Hepatocyte (in vitro differentiated cells): Measurements from ENCODE around the gene SGTA. TPM values are rescaled to one million over a fixed set of nuclear protein-coding genes. Genes with fewer than 3 reads are reported as not detected.
"Not testable (repeated sequence)": the region's sequence is repeated elsewhere in the genome, so short reads cannot be mapped to it uniquely, and the experiment has no call there.

Experiments
- DNase-seq: peaks from one replicate; pipeline ENCODE4 v3.0.0-alpha.2; 2016; ENCODE audit warnings: low spot score
- H2AFZ ChIP-seq: fragments of 200-600 bp; sonication (generic); 2 replicates; pipeline ENCODE4 v1.6.0; 2016; ENCODE audit warnings: antibody characterized with exemption, mild to moderate bottlenecking
- H3K27ac ChIP-seq: fragments of 200-600 bp; sonication (generic); 2 replicates; pipeline ENCODE4 v1.5.1; 2016; ENCODE audit warnings: mild to moderate bottlenecking
- H3K27me3 ChIP-seq: fragments of 200-600 bp; sonication (generic); 2 replicates; pipeline ENCODE4 v1.6.1; 2016
- H3K36me3 ChIP-seq: fragments of 200-600 bp; sonication (generic); replicated peaks from 2 replicates; pipeline ENCODE4 v1.5.1; 2016; ENCODE audit warnings: low read depth; ENCODE audit not compliant: insufficient read depth
- H3K4me1 ChIP-seq: fragments of 200-600 bp; sonication (generic); 2 replicates; pipeline ENCODE4 v1.5.1; 2016; ENCODE audit warnings: mild to moderate bottlenecking, moderate library complexity; ENCODE audit not compliant: insufficient read depth
- H3K4me2 ChIP-seq: fragments of 200-600 bp; sonication (generic); 2 replicates; pipeline ENCODE4 v1.6.0; 2016
- H3K4me3 ChIP-seq: fragments of 200-600 bp; sonication (generic); 2 replicates; pipeline ENCODE4 v1.5.1; 2016; ENCODE audit warnings: mild to moderate bottlenecking
- H3K79me2 ChIP-seq: fragments of 200-600 bp; sonication (generic); 2 replicates; pipeline ENCODE4 v1.6.0; 2017; ENCODE audit warnings: mild to moderate bottlenecking
- H3K9me2 ChIP-seq: fragments of 200-600 bp; sonication (generic); replicated peaks from 2 replicates; pipeline ENCODE4 v1.6.0; 2017; ENCODE audit warnings: mild to moderate bottlenecking; ENCODE audit not compliant: insufficient read depth
- H3K9me3 ChIP-seq: fragments of 200-600 bp; sonication (generic); 2 replicates; pipeline ENCODE4 v1.5.1; 2016; ENCODE audit warnings: low read depth, mild to moderate bottlenecking
- H4K20me1 ChIP-seq: fragments of 200-600 bp; sonication (generic); 2 replicates; pipeline ENCODE4 v1.6.0; 2016; ENCODE audit warnings: mild to moderate bottlenecking; ENCODE audit not compliant: insufficient read depth, poor library complexity, severe bottlenecking
- EZH2 ChIP-seq: fragments of 200-600 bp; sonication (generic); IDR thresholded peaks from 2 replicates; pipeline ENCODE4 v1.6.1; 2016; ENCODE audit warnings: antibody characterized with exemption, mild to moderate bottlenecking, borderline replicate concordance
- EZH2phosphoT487 ChIP-seq: fragments of 200-600 bp; sonication (generic); IDR thresholded peaks from one replicate; pipeline ENCODE4 v1.6.1; 2018; ENCODE audit warnings: antibody characterized with exemption, mild to moderate bottlenecking, low read depth, moderate library complexity; ENCODE audit not compliant: unreplicated experiment, severe bottlenecking
- WGBS: methylation state at CpG from one replicate; pipeline ENCODE4 v1.1.6; 2016; ENCODE audit warnings: low lambda C conversion rate; ENCODE audit errors: missing lambda C conversion rate; 5-methylcytosine and 5-hydroxymethylcytosine counted together
- polyA plus RNA-seq: library from polyadenylated mRNA; unstranded; fragments of >200 nt; fragmentation: Nextera tagmentation; extraction: Ambion mirVana; gene quantifications from 2 replicates; pipeline ENCODE4 v1.2.1, GENCODE V29; 2016
- total RNA-seq: library from RNA; depleted of rRNA; stranded (reverse); fragments of >200 nt; gene quantifications from 2 replicates; pipeline ENCODE4 v1.2.3, GENCODE V29; 2014
- TF ChIP-seq, protein P1 (sequence below): fragments of 200-600 bp; sonication (generic); IDR thresholded peaks from 2 replicates; pipeline ENCODE4 v1.5.1; 2016; ENCODE audit warnings: antibody characterized with exemption, mild to moderate bottlenecking; ENCODE audit not compliant: poor library complexity

SGTA gene
- total and polyA plus RNA-seq, 2 experiments from 2014 or later = 37.4 to 62.8 TPM

DNA sequence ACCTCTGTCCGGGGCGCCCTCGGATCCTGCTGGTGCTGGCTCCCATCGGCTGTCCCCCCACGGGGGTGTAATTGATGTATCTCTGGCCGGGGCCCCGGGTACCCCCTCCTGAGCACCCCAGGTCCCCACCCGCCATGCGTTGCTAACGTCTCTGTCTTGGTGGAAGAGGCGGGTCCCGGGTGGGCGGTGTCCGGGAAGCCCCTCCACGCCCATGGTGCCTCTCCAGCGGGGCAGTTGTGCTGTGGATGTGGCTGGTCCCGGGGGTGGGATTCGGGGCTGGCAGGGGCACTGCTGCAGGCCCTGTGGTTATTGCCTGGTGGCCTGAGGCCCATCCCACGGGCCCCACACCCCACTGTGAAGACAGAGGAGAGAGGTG, 66.8 kb downstream of the SGTA start:
- Histone ChIP-seq H3K27me3 (peaks cover 12% of the 10 kb centered on the region), H3K4me3 (no peak overlapping the region), H3K9me3 (no peaks in the 10 kb centered on the region), H3K36me3 (no peaks in the 10 kb centered on the region), H3K4me1 (peaks cover 5% of the 10 kb centered on the region), H3K4me2 (no peak overlapping the region), H2AFZ (no peak overlapping the region), H3K27ac (no peak overlapping the region), H4K20me1 (no peaks in the 10 kb centered on the region), H3K79me2 (no peaks in the 10 kb centered on the region), H3K9me2 (no peaks in the 10 kb centered on the region)
- TF ChIP-seq EZH2 (no peak), EZH2phosphoT487 (no peak)
- TF ChIP-seq, protein P1, sequence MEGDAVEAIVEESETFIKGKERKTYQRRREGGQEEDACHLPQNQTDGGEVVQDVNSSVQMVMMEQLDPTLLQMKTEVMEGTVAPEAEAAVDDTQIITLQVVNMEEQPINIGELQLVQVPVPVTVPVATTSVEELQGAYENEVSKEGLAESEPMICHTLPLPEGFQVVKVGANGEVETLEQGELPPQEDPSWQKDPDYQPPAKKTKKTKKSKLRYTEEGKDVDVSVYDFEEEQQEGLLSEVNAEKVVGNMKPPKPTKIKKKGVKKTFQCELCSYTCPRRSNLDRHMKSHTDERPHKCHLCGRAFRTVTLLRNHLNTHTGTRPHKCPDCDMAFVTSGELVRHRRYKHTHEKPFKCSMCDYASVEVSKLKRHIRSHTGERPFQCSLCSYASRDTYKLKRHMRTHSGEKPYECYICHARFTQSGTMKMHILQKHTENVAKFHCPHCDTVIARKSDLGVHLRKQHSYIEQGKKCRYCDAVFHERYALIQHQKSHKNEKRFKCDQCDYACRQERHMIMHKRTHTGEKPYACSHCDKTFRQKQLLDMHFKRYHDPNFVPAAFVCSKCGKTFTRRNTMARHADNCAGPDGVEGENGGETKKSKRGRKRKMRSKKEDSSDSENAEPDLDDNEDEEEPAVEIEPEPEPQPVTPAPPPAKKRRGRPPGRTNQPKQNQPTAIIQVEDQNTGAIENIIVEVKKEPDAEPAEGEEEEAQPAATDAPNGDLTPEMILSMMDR = no peak
- DNase-seq = no peak
- WGBS = 95% methylated on average over 7 of the region's 19 CpGs

GRCh38 chr19:2715470-2716274, 67.4 kb downstream of the SGTA start:
- WGBS = 92% methylated on average over 12 of the region's 12 CpGs

DNA sequence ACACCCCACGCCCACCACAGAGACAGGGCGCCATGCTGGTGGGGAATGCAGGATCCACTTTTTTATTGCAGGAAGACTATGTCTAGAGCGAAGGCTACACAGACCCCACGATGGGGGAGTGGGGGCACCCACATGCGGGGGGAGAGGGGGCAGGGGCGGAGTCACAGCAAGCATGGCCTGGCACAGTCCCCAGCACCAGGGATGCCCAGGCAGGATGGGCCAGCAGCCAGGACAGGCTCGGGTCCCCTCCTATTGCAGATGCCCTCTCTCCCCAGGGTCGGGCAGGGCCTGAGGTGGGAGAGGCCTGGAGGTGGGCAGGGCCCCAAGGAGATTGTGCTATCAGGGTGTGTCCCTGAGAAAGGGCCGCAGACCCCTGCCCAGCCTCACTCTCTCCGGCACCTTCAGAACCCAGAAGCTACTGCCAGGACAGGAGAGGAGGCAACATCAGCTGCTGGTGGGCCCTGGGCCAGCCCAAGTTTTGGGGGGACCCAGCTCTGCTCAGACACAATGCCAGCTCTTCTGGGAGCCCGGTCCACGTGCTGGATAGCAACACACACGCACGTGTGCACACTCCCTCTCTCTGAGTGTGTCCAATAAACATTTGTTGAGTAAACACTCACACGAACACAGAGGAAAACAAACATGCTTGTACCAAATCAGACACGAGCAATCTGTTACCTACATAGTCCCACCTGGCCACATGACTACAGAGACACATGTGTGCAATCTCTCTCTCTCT, 68.4 kb downstream of the SGTA start:
- no peak overlapping the region for H2AFZ ChIP-seq
- no peaks in the 10 kb centered on the region for H3K79me2 ChIP-seq
- no peak for DNase-seq
- no peak overlapping the region for H3K27ac ChIP-seq
- H3K4me3 ChIP-seq = no peak overlapping the region
- TF ChIP-seq EZH2phosphoT487 (no peak), EZH2 (no peak)
- TF ChIP-seq, protein P1 = no peak
- 85% methylated on average over 13 of the region's 16 CpGs for WGBS
- no peaks in the 10 kb centered on the region for H4K20me1 ChIP-seq
- no peaks in the 10 kb centered on the region for H3K36me3 ChIP-seq
- H3K9me2 ChIP-seq = no peaks in the 10 kb centered on the region
- H3K4me1 ChIP-seq = no peaks in the 10 kb centered on the region
- H3K4me2 ChIP-seq = no peak overlapping the region
- no peaks in the 10 kb centered on the region for H3K9me3 ChIP-seq
- peaks cover 3% of the 10 kb centered on the region for H3K27me3 ChIP-seq

More at GRCh38 chr19:2715470-2716274, 67.4 kb downstream of the SGTA start:
- no peak for DNase-seq
- TF ChIP-seq, protein P1 = no peak
- TF ChIP-seq EZH2 = no peak
- TF ChIP-seq EZH2phosphoT487 = no peak
- H3K4me3 ChIP-seq = no peak overlapping the region
- H3K4me2 ChIP-seq = no peak overlapping the region
- H3K36me3 ChIP-seq = no peaks in the 10 kb centered on the region
- no peaks in the 10 kb centered on the region for H3K9me3 ChIP-seq
- H3K9me2 ChIP-seq = no peaks in the 10 kb centered on the region
- H3K79me2 ChIP-seq = no peaks in the 10 kb centered on the region
- peaks cover 11% of the 10 kb centered on the region for H3K27me3 ChIP-seq
- H2AFZ ChIP-seq = no peak overlapping the region
- no peaks in the 10 kb centered on the region for H4K20me1 ChIP-seq
- peaks cover 4% of the 10 kb centered on the region for H3K4me1 ChIP-seq
- no peak overlapping the region for H3K27ac ChIP-seq

- H3K4me3 ChIP-seq, H3K4me2 ChIP-seq, DNase-seq, H3K9me2 ChIP-seq, H3K79me2 ChIP-seq, H3K9me3 ChIP-seq, H2AFZ ChIP-seq, H3K27me3 ChIP-seq, H3K27ac ChIP-seq, H3K36me3 ChIP-seq, H4K20me1 ChIP-seq, H3K4me1 ChIP-seq: not testable (repeated sequence)
- no CpG with 5 or more reads among the region's 1 CpG for WGBS
Measured at GRCh38 chr19:2714102-2714501, 69.0 kb downstream of the SGTA start.

DNA sequence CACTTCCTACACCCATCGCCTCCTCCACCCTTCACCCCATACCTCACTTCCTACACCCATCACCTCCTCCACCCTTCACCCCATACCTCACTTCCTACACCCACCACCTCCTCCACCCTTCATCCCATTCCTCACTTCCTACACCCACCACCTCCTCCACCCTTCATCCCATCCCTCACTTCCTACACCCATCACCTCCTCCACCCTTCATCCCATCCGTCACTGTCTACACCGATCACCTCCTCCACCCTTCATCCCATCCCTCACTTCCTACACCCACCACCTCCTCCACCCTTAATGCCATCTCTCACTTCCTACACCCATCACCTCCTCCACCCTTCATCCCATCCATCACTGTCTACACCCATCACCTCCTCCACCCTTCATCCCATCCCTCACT, 69.9 kb downstream of the SGTA start:
- not testable (repeated sequence) for DNase-seq, H3K4me1 ChIP-seq

More for the DNA sequence above, 69.9 kb downstream of the SGTA start:
- not testable (repeated sequence) for H4K20me1 ChIP-seq, H3K79me2 ChIP-seq, H3K9me3 ChIP-seq, H3K9me2 ChIP-seq, H3K27ac ChIP-seq, H3K4me3 ChIP-seq, H3K27me3 ChIP-seq, H2AFZ ChIP-seq, H3K36me3 ChIP-seq, H3K4me2 ChIP-seq
- WGBS = no CpG with 5 or more reads among the region's 3 CpGs
